Osteocyte (in vitro differentiated cells): Measurements from ENCODE around the gene CHPF. TPM values are rescaled to one million over a fixed set of nuclear protein-coding genes. Genes with fewer than 3 reads are reported as not detected.

ENCODE experiments used
- DNase-seq: peaks from one replicate; pipeline ENCODE4 v3.0.0; 2021; ENCODE audit warnings: mixed read lengths; ENCODE audit not compliant: unreplicated experiment; ENCODE audit errors: extremely low spot score
- H3K27ac Mint-ChIP-seq: one replicate; pipeline ENCODE4 v1.8.0; 2021; ENCODE audit warnings: mild to moderate bottlenecking, mixed read lengths; ENCODE audit not compliant: unreplicated experiment
- H3K27me3 Mint-ChIP-seq: one replicate; pipeline ENCODE4 v1.8.0; 2021; ENCODE audit warnings: mixed read lengths; ENCODE audit not compliant: unreplicated experiment
- H3K36me3 Mint-ChIP-seq: one replicate; pipeline ENCODE4 v1.8.0; 2021; ENCODE audit warnings: mixed read lengths; ENCODE audit not compliant: unreplicated experiment
- H3K4me1 Mint-ChIP-seq: one replicate; pipeline ENCODE4 v1.8.0; 2021; ENCODE audit warnings: mixed read lengths; ENCODE audit not compliant: unreplicated experiment
- H3K4me3 Mint-ChIP-seq: one replicate; pipeline ENCODE4 v1.8.0; 2021; ENCODE audit warnings: mild to moderate bottlenecking, moderate library complexity, mixed read lengths; ENCODE audit not compliant: unreplicated experiment
- H3K9me3 Mint-ChIP-seq: one replicate; pipeline ENCODE4 v1.8.0; 2021; ENCODE audit warnings: mixed read lengths; ENCODE audit not compliant: unreplicated experiment
- total RNA-seq: library from RNA; stranded (reverse); gene quantifications from 2 replicates; pipeline ENCODE4 v1.2.1, GENCODE V29; 2021
- TF ChIP-seq, protein P1 (sequence below): fragments of 200-600 bp; sonication (generic); IDR thresholded peaks from 2 replicates; pipeline ENCODE4 v1.5.0; 2021; ENCODE audit warnings: antibody characterized with exemption, mild to moderate bottlenecking, moderate library complexity

CHPF gene
- total RNA-seq, 1 donor from 2014 or later = 144 TPM

DNA sequence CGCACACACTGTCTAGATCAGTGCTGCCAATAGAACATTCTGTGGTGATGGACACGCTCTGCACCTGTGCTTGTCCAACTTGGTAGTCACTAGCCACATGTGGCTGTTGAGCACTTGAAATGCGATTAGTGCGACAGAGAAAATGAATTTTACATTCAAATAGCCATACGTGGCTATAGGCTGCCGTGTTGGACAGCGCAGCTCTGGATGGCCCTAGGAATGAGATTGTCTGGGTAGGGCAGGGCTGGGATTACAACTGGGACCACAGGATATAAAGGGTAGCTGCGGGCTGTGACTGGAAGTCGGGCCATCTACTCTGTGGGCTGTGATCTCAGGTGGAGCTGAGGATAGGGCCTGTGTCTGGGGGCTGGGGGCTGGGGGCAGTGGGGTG is 24.1 kb downstream of the CHPF start:
- Mint-ChIP-seq H3K27me3 (peaks cover 34% of the 10 kb centered on the region), H3K4me1 (peaks cover 13% of the 10 kb centered on the region), H3K4me3 (no peak overlapping the region), H3K27ac (no peak overlapping the region), H3K9me3 (no peaks in the 10 kb centered on the region), H3K36me3 (no peaks in the 10 kb centered on the region)
- TF ChIP-seq, protein P1, sequence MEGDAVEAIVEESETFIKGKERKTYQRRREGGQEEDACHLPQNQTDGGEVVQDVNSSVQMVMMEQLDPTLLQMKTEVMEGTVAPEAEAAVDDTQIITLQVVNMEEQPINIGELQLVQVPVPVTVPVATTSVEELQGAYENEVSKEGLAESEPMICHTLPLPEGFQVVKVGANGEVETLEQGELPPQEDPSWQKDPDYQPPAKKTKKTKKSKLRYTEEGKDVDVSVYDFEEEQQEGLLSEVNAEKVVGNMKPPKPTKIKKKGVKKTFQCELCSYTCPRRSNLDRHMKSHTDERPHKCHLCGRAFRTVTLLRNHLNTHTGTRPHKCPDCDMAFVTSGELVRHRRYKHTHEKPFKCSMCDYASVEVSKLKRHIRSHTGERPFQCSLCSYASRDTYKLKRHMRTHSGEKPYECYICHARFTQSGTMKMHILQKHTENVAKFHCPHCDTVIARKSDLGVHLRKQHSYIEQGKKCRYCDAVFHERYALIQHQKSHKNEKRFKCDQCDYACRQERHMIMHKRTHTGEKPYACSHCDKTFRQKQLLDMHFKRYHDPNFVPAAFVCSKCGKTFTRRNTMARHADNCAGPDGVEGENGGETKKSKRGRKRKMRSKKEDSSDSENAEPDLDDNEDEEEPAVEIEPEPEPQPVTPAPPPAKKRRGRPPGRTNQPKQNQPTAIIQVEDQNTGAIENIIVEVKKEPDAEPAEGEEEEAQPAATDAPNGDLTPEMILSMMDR = no peak
- no peak for DNase-seq

DNA sequence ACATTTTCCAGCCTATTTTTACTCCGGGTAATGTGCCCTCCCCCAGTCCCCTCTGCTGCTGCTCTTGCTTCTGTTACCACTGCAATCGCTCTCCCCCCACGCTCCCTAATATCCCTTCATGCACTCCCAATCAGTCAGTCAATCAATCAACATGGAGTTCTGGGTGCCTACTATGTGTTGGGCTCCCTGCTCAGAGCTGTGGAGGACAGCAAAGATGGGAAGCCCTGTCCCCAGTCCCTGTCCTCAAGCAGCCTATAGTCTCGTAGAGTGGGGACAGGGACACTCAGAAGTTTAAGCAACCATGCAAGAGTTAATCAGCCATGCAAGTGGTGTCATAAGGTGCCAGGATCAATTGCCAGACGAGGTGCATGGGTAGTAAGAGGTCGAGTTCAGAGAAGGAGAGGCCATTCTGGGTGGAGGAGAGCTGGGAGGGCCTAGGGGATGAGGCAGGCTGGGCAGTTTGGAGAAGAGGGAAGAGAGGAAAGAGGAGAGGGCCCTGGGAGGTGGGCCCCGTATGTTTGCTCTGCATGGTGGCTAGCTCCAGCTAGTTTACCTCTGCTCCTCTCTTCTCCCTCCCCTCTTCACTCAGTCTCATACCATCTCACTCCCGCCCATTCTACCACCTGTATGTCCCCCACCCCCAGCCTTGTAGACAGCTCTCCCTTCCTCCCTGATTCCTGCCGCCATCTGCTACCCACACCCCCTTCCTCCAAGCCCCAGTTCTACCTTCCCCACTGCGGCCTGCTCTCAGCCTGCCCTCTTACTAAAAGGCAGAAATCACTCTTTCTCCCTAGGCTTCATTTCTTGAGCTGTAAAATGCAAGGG is 25.4 kb downstream of the CHPF start:
- Mint-ChIP-seq H3K27me3 (peaks cover 47% of the 10 kb centered on the region), H3K4me3 (no peak overlapping the region)
- TF ChIP-seq, protein P1 = no peak

DNA sequence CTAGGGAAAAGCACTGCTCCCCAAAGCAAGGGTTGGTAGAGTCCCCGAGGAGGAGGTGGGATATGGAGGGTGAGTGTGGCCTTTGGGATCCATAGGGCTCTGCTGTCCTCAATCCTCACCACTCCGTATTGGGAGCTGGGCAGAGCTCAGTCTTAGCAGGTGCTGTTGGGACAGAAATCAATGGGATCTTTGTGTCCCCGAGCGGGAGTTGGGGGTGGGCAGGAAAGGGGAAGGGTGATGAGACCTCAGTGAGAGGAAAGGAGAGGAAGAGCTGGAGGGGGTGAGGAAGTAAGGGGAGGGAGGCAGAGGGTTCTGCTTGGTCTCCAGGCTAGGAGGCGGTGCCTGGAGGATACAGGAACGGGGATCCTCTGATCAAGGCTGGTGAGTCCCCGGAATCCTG is 26.7 kb downstream of the CHPF start:
- TF ChIP-seq, protein P1 = no peak
- H3K27me3 Mint-ChIP-seq = peaks cover 57% of the 10 kb centered on the region
- no peaks in the 10 kb centered on the region for H3K36me3 Mint-ChIP-seq
- no peak for DNase-seq
- H3K4me3 Mint-ChIP-seq = no peak overlapping the region
- no peak overlapping the region for H3K27ac Mint-ChIP-seq
- peaks cover 24% of the 10 kb centered on the region for H3K4me1 Mint-ChIP-seq
- no peaks in the 10 kb centered on the region for H3K9me3 Mint-ChIP-seq

More for the DNA sequence above, 25.4 kb downstream of the CHPF start:
- H3K9me3 Mint-ChIP-seq = no peaks in the 10 kb centered on the region
- DNase-seq = no peak
- H3K27ac Mint-ChIP-seq = no peak overlapping the region
- no peaks in the 10 kb centered on the region for H3K36me3 Mint-ChIP-seq
- H3K4me1 Mint-ChIP-seq = peaks cover 23% of the 10 kb centered on the region

DNA sequence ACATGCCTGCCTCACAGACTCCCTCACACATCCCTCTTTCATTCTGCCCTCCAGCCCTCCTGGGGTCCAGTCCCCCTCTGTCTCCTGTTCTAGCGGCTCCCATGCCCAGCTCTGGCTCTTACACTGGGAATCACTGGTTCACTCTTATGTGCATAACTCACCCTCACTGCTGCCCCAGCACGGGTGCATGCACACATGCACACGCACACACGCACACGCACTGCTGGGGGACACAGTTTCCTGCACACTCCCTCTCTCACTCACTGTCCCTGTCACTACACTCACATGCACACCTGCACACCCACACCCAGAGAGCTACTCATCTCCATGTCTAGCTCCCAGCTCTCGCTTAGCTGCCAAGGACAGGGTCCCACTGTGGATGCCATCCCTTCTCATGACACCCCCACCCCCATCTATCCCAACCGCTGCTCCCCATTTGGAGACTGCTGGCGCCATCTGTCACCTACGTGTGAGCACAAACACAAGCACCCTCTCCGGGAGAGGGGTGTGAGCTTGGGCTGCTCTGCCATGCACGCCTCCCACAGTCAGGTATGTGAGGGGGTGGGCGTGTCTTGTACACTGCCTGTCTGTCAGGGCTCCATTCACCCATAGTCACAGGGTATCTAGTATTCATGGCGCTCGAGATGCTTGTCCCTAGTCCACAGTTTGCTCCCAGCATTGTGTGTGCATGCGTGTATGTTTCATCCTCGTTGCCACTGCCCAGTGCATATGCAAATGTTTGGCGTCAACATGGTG is 27.6 kb downstream of the CHPF start:
- TF ChIP-seq, protein P1 = no peak
- Mint-ChIP-seq H3K4me1 (peaks cover 15% of the 10 kb centered on the region), H3K27me3 (peaks cover 59% of the 10 kb centered on the region), H3K9me3 (no peaks in the 10 kb centered on the region), H3K27ac (no peak overlapping the region), H3K4me3 (no peak overlapping the region), H3K36me3 (no peaks in the 10 kb centered on the region)
- DNase-seq = no peak

DNA sequence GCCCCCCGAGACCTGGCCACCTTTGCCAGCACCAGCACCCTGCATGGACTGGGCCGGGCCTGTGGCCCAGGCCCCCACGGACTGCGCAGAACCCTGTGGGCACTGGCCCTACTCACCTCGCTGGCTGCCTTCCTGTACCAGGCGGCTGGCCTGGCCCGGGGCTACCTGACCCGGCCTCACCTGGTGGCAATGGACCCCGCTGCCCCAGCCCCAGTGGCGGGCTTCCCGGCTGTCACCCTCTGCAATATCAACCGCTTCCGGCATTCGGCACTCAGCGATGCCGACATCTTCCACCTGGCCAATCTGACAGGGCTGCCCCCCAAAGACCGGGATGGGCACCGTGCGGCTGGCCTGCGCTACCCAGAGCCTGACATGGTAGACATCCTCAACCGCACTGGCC is 28.8 kb downstream of the CHPF start:
- no peak overlapping the region for H3K4me3 Mint-ChIP-seq
- peaks cover 20% of the 10 kb centered on the region for H3K4me1 Mint-ChIP-seq
- no peaks in the 10 kb centered on the region for H3K9me3 Mint-ChIP-seq

More for the DNA sequence above, 28.8 kb downstream of the CHPF start:
- H3K27me3 Mint-ChIP-seq = peaks cover 66% of the 10 kb centered on the region
- no peak overlapping the region for H3K27ac Mint-ChIP-seq
- H3K36me3 Mint-ChIP-seq = no peaks in the 10 kb centered on the region
- TF ChIP-seq, protein P1 = no peak
- no peak for DNase-seq
